Esophagus muscularis mucosa (tissue), 4 donors: ENCODE results near the gene RELA.

Experiments
- EP300 ChIP-seq: sonication (generic); formaldehyde crosslinking; IDR thresholded peaks from one replicate; pipeline ENCODE4 v1.6.1; 2017; ENCODE audit warnings: antibody characterized with exemption
- POLR2AphosphoS5 ChIP-seq, 2 donors: sonication (generic); formaldehyde crosslinking; IDR thresholded peaks; one replicate each; pipeline ENCODE4 v1.6.1; 2017; ENCODE audit warnings: antibody characterized with exemption in 2 of 2
- TF ChIP-seq, protein P1 (sequence below), 3 experiments: fragments of 200-600 bp in 2 of 3; fragments of 450-650 bp in 1 of 3; sonication (generic) in 2 of 3; IDR thresholded peaks; one replicate each; pipeline ENCODE4 v1.5.1; 2017 to 2019; ENCODE audit warnings: antibody characterized with exemption in 3 of 3, mild to moderate bottlenecking in 2 of 3, moderate library complexity in 1 of 3

DNA sequence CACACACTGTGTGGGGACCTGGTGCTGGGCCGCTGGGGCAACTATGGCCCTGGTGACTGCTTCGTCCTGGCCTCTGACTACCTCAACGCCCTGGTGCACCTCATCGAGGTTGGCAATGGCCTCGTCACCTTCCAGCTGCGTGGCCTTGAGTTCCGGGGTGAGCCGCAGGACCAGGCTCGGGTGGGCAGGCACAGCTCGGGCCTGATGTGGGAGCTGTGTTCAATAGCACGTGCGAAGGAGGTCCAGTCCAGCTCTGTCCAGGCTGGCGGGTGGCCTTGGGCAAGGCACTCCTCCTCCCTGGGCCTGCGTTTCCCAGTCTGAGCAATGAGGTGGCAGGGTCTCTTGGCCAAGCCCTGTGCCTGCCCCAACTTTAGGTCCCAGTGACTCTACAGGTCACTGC, 33.1 kb downstream of the RELA start:
- no peak for TF ChIP-seq EP300
- TF ChIP-seq POLR2AphosphoS5 (IDR thresholded peaks at IDR 0.05), result no peak
- TF ChIP-seq, protein P1, sequence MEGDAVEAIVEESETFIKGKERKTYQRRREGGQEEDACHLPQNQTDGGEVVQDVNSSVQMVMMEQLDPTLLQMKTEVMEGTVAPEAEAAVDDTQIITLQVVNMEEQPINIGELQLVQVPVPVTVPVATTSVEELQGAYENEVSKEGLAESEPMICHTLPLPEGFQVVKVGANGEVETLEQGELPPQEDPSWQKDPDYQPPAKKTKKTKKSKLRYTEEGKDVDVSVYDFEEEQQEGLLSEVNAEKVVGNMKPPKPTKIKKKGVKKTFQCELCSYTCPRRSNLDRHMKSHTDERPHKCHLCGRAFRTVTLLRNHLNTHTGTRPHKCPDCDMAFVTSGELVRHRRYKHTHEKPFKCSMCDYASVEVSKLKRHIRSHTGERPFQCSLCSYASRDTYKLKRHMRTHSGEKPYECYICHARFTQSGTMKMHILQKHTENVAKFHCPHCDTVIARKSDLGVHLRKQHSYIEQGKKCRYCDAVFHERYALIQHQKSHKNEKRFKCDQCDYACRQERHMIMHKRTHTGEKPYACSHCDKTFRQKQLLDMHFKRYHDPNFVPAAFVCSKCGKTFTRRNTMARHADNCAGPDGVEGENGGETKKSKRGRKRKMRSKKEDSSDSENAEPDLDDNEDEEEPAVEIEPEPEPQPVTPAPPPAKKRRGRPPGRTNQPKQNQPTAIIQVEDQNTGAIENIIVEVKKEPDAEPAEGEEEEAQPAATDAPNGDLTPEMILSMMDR (IDR thresholded peaks at IDR 0.05), result no peak
